ENCODE measurements around the gene PCMTD2. TPM values are rescaled to one million over a fixed set of nuclear protein-coding genes. Genes with fewer than 3 reads are reported as not detected.

PCMTD2 gene
- total and polyA plus RNA-seq, 2 of the 13 experiments (the other 11 are each of a cell fraction or from before 2014, with no cell fraction given) = 47.0 to 76.9 TPM

- Histone ChIP-seq H3K4me2 (ENCODE audit: low read depth, low read length) (no peak overlapping the region), H3K27ac (ENCODE audit: extremely low read length, insufficient read depth, low read length) (no peak overlapping the region), H2AFZ (ENCODE audit: low read length) (no peak overlapping the region), H3K36me3 (replicated peaks in 1 of 2; ENCODE audit: control insufficient read depth in 1 of 2, insufficient read depth in 2 of 2, low read length in 2 of 2) (no peaks in the 10 kb centered on the region), H3K9ac (ENCODE audit: insufficient read depth, low read depth, low read length) (no peak overlapping the region), H3K4me1 (ENCODE audit: insufficient read depth, low read length) (peaks cover 68% of the 10 kb centered on the region), H3K9me3 (ENCODE audit: low read length) (no peaks in the 10 kb centered on the region), H3K79me2 (ENCODE audit: insufficient read depth, low read length) (no peaks in the 10 kb centered on the region), H4K20me1 (ENCODE audit: insufficient read depth, low read length) (no peaks in the 10 kb centered on the region), H3K27me3 (ENCODE audit: control insufficient read depth in 1 of 2, insufficient read depth in 2 of 2, low read length in 2 of 2) (peaks cover 8 to 28% of the 10 kb centered on the region in 2 experiments), H3K4me3 (replicated peaks in 1 of 3; ENCODE audit: insufficient read depth in 1 of 3, low read depth in 2 of 3, low read length in 3 of 3) (no peak overlapping the region)
- in situ Hi-C loops (cut with HindIII; ENCODE audit: extremely low pct_ligation_motif_present, low pct_unique_long_range_greater_than_20kb) = no loop called here
- ATAC-seq (no peak), FAIRE-seq (no peak), DNase-seq (ENCODE audit: low spot score) (no peak)
- POLR2A ChIA-PET = no interaction called here
- TF ChIP-seq KMT2A (CRISPR knock-in tag; IDR thresholded peaks at IDR 0.05) (no peak), CEBPB (IDR thresholded peaks at IDR 0.05; ENCODE audit: borderline replicate concordance, low read depth, low read length) (peak; percentile 88)
- intact Hi-C loops (cut with micrococcal nuclease; ENCODE audit: unreplicated experiment) = no loop called here
- WGBS (ENCODE audit: low lambda C conversion rate) = 54% methylated on average over 2 of the region's 2 CpGs
- CTCF ChIA-PET (ENCODE audit: low intra/inter-chr PET ratio, low total read pairs) = no interaction called here
- BruUV-seq (replicated peaks) = no TSS peak
Measured at GRCh38 chr20:64250027-64250426, 5.5 kb upstream of the PCMTD2 start.

- 92% methylated on average over 4 of the region's 4 CpGs for WGBS (ENCODE audit: low lambda C conversion rate)
- Histone ChIP-seq H3K4me2 (ENCODE audit: low read depth, low read length) (peak overlapping the region; percentile 34; the same call in 1 of the 2 replicates), H3K27ac (ENCODE audit: extremely low read length, insufficient read depth, low read length) (no peak overlapping the region), H2AFZ (ENCODE audit: low read length) (peak overlapping the region; percentile 69), H3K4me1 (ENCODE audit: insufficient read depth, low read length) (peaks cover 63% of the 10 kb centered on the region), H3K36me3 (replicated peaks in 1 of 2; ENCODE audit: control insufficient read depth in 1 of 2, insufficient read depth in 2 of 2, low read length in 2 of 2) (no peaks in the 10 kb centered on the region), H3K79me2 (ENCODE audit: insufficient read depth, low read length) (peaks cover 21% of the 10 kb centered on the region), H3K9ac (ENCODE audit: insufficient read depth, low read depth, low read length) (no peak overlapping the region), H3K27me3 (ENCODE audit: control insufficient read depth in 1 of 2, insufficient read depth in 2 of 2, low read length in 2 of 2) (peaks cover 0 to 3% of the 10 kb centered on the region in 2 experiments; a peak in 2 of 5 replicates), H4K20me1 (ENCODE audit: insufficient read depth, low read length) (no peaks in the 10 kb centered on the region), H3K9me3 (ENCODE audit: low read length) (no peaks in the 10 kb centered on the region), H3K4me3 (replicated peaks in 1 of 3; ENCODE audit: insufficient read depth in 1 of 3, low read depth in 2 of 3, low read length in 3 of 3) (no peak overlapping the region)
- no peak for TF ChIP-seq ZNF432 (CRISPR knock-in tag; IDR thresholded peaks at IDR 0.05; ENCODE audit: borderline replicate concordance)
- no peak for TF ChIP-seq PAX8 (CRISPR knock-in tag; IDR thresholded peaks at IDR 0.05; ENCODE audit: borderline replicate concordance)
- TF ChIP-seq, protein P1, sequence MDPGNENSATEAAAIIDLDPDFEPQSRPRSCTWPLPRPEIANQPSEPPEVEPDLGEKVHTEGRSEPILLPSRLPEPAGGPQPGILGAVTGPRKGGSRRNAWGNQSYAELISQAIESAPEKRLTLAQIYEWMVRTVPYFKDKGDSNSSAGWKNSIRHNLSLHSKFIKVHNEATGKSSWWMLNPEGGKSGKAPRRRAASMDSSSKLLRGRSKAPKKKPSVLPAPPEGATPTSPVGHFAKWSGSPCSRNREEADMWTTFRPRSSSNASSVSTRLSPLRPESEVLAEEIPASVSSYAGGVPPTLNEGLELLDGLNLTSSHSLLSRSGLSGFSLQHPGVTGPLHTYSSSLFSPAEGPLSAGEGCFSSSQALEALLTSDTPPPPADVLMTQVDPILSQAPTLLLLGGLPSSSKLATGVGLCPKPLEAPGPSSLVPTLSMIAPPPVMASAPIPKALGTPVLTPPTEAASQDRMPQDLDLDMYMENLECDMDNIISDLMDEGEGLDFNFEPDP (CRISPR knock-in tag; conservative IDR thresholded peaks at IDR 0.05) = 0 out of 2 replicates have a peak, but pooled peaks have one; percentile 87
- TF ChIP-seq ZNF138 (CRISPR knock-in tag; IDR thresholded peaks at IDR 0.05; ENCODE audit: low read depth) = no peak
- no peak for TF ChIP-seq GRHL1 (CRISPR knock-in tag; conservative IDR thresholded peaks at IDR 0.05)
- peak; percentile 41 for TF ChIP-seq CREB1 (IDR thresholded peaks at IDR 0.05)
- TF ChIP-seq CREB1 (CRISPR knock-in tag; IDR thresholded peaks at IDR 0.05) = no peak
- no peak for TF ChIP-seq DBP (CRISPR knock-in tag; IDR thresholded peaks at IDR 0.05; ENCODE audit: not compliant biosample characterization)
- TF ChIP-seq TBX3 (IDR thresholded peaks at IDR 0.05; ENCODE audit: borderline replicate concordance) = 0 out of 2 replicates have a peak, but pooled peaks have one; percentile 19
- 0 out of 2 replicates have a peak, but pooled peaks have one; percentile 20 for TF ChIP-seq ZNF605 (CRISPR knock-in tag; IDR thresholded peaks at IDR 0.05)
- 0 out of 2 replicates have a peak, but pooled peaks have one; percentile 9 for TF ChIP-seq FOXA1 (IDR thresholded peaks at IDR 0.05)
- no peak for TF ChIP-seq FOXA1 (CRISPR knock-in tag; IDR thresholded peaks at IDR 0.05)
- no peak for DNase-seq (ENCODE audit: low spot score)
- FAIRE-seq = no peak
- BruUV-seq (replicated peaks) = no TSS peak
- POLR2A ChIA-PET = interaction anchor here (0.8 to 7.3 kb wide), 6 partner anchors 9 to 201 kb away, joined by 3 to 157 read pairs (median 25); no protein-coding TSS in a partner anchor
- ATAC-seq = no peak
- CTCF ChIA-PET (ENCODE audit: low intra/inter-chr PET ratio, low total read pairs) = no interaction called here
- intact Hi-C loops (cut with micrococcal nuclease; ENCODE audit: unreplicated experiment) (no loop called here), in situ Hi-C loops (cut with HindIII; ENCODE audit: extremely low pct_ligation_motif_present, low pct_unique_long_range_greater_than_20kb) (no loop called here)
Measured at GRCh38 chr20:64253000-64253383, 2.6 kb upstream of the PCMTD2 start.
